Endothelial cell (in vitro differentiated cells): ENCODE results near the gene POLA1. TPM values are rescaled to one million over a fixed set of nuclear protein-coding genes. Genes with fewer than 3 reads are reported as not detected.
"Not testable (repeated sequence)": the region's sequence is repeated elsewhere in the genome, so short reads cannot be mapped to it uniquely, and the experiment has no call there.

Source experiments
- DNase-seq: peaks from one replicate; pipeline ENCODE4 v3.0.0; 2021; ENCODE audit warnings: low spot score
- H3K27ac Mint-ChIP-seq: one replicate; pipeline ENCODE4 v1.8.0; 2021; ENCODE audit warnings: mixed read lengths, inconsistent platforms; ENCODE audit not compliant: unreplicated experiment
- H3K27me3 Mint-ChIP-seq: one replicate; pipeline ENCODE4 v1.8.0; 2021; ENCODE audit warnings: mild to moderate bottlenecking, moderate library complexity, mixed read lengths, inconsistent platforms; ENCODE audit not compliant: unreplicated experiment
- H3K36me3 Mint-ChIP-seq: one replicate; pipeline ENCODE4 v1.8.0; 2021; ENCODE audit warnings: mild to moderate bottlenecking, low read depth, mixed read lengths, inconsistent platforms; ENCODE audit not compliant: unreplicated experiment
- H3K4me1 Mint-ChIP-seq: one replicate; pipeline ENCODE4 v1.8.0; 2021; ENCODE audit warnings: mild to moderate bottlenecking, mixed read lengths, inconsistent platforms; ENCODE audit not compliant: unreplicated experiment
- H3K4me3 Mint-ChIP-seq: one replicate; pipeline ENCODE4 v1.8.0; 2021; ENCODE audit warnings: mild to moderate bottlenecking, mixed read lengths, inconsistent platforms; ENCODE audit not compliant: unreplicated experiment
- H3K9me3 Mint-ChIP-seq: one replicate; pipeline ENCODE4 v1.8.0; 2021; ENCODE audit warnings: mixed read lengths, inconsistent platforms; ENCODE audit not compliant: unreplicated experiment
- CTCF ChIP-seq: fragments of 200-600 bp; sonication (generic); IDR thresholded peaks from one replicate; pipeline ENCODE4 v1.5.0; 2021; ENCODE audit warnings: antibody characterized with exemption; ENCODE audit not compliant: unreplicated experiment
- total RNA-seq: library from RNA; stranded (reverse); fragmentation: NEBNext Ultra II Directional; extraction: Animal tissue kit (Norgen Biotek cat#: 25700); gene quantifications from one replicate; pipeline ENCODE4 v1.2.1, GENCODE V29; 2021; ENCODE audit not compliant: unreplicated experiment

POLA1 gene
- total RNA-seq, 1 donor from 2014 or later, result 12.9 TPM

GRCh38 chrX:24860140-24860539 is 166.4 kb downstream of the POLA1 start:
- H3K4me1 Mint-ChIP-seq, result no peaks in the 10 kb centered on the region
- no peak overlapping the region for H3K4me3 Mint-ChIP-seq
- DNase-seq, result no peak
- H3K27ac Mint-ChIP-seq, result no peak overlapping the region
- no peaks in the 10 kb centered on the region for H3K36me3 Mint-ChIP-seq
- H3K9me3 Mint-ChIP-seq, result no peaks in the 10 kb centered on the region
- peaks cover 1% of the 10 kb centered on the region for H3K27me3 Mint-ChIP-seq
- no peak for TF ChIP-seq CTCF

- no peak overlapping the region for H3K27ac Mint-ChIP-seq
- H3K4me1 Mint-ChIP-seq, result no peaks in the 10 kb centered on the region
- H3K4me3 Mint-ChIP-seq, result no peak overlapping the region
Observed at GRCh38 chrX:24862343-24862742, 168.6 kb downstream of the POLA1 start.

GRCh38 chrX:24863779-24864178 is 170.1 kb downstream of the POLA1 start:
- H3K27ac Mint-ChIP-seq, result not testable (repeated sequence)

More at GRCh38 chrX:24862343-24862742, 168.6 kb downstream of the POLA1 start:
- no peak for TF ChIP-seq CTCF
- no peak for DNase-seq
- Mint-ChIP-seq H3K9me3 (no peaks in the 10 kb centered on the region), H3K27me3 (no peaks in the 10 kb centered on the region), H3K36me3 (no peaks in the 10 kb centered on the region)

GRCh38 chrX:24870143-24870542 is 176.4 kb downstream of the POLA1 start:
- no peak for TF ChIP-seq CTCF
- no peaks in the 10 kb centered on the region for H3K27me3 Mint-ChIP-seq
- DNase-seq, result no peak
- H3K4me3 Mint-ChIP-seq, result no peak overlapping the region
- no peak overlapping the region for H3K27ac Mint-ChIP-seq
- H3K4me1 Mint-ChIP-seq, result no peaks in the 10 kb centered on the region
- no peaks in the 10 kb centered on the region for H3K9me3 Mint-ChIP-seq
- H3K36me3 Mint-ChIP-seq, result no peaks in the 10 kb centered on the region

More at GRCh38 chrX:24863779-24864178, 170.1 kb downstream of the POLA1 start:
- H3K27me3 Mint-ChIP-seq, H3K4me1 Mint-ChIP-seq, H3K9me3 Mint-ChIP-seq, H3K4me3 Mint-ChIP-seq, H3K36me3 Mint-ChIP-seq, DNase-seq: not testable (repeated sequence)

- DNase-seq, result no peak
- Mint-ChIP-seq H3K4me1 (no peaks in the 10 kb centered on the region), H3K9me3 (no peaks in the 10 kb centered on the region), H3K4me3 (no peak overlapping the region), H3K36me3 (no peaks in the 10 kb centered on the region), H3K27ac (no peak overlapping the region), H3K27me3 (no peaks in the 10 kb centered on the region)
- no peak for TF ChIP-seq CTCF
Observed at GRCh38 chrX:24874604-24875247, 181.0 kb downstream of the POLA1 start.
